RPMI7951 (cell line): ENCODE measurements around the gene MNT. TPM values are rescaled to one million over a fixed set of nuclear protein-coding genes. Genes with fewer than 3 reads are reported as not detected.
"Not testable (repeated sequence)": the region's sequence is repeated elsewhere in the genome, so short reads cannot be mapped to it uniquely, and the experiment has no call there.

Source experiments
- DNase-seq: peaks from one replicate; pipeline ENCODE4 v3.0.0-alpha.2; 2012; ENCODE audit warnings: low read depth
- total RNA-seq: library from RNA; depleted of rRNA; stranded (reverse); fragments of >200 nt; shearing (Covaris generic); gene quantifications from 2 replicates; pipeline ENCODE4 v1.2.3, GENCODE V29; 2014; rRNA removed

The MNT gene
- total RNA-seq = 2.4 and 2.7 TPM in 2 replicates

GRCh38 chr17:2400877-2401425, at the start of gene MNT:
Gene MNT (minus strand): TSS chr17:2401060. CDS start chr17:2400712, 348 bp downstream.
- DNase-seq = peak; percentile 90

- no peak for DNase-seq
Measured at GRCh38 chr17:2450016-2450650, 49.3 kb upstream of the MNT start.

- DNase-seq = no peak
Measured at GRCh38 chr17:2449486-2449885, 48.6 kb upstream of the MNT start.

GRCh38 chr17:2447479-2447878, 46.6 kb upstream of the MNT start:
- DNase-seq = not testable (repeated sequence)

GRCh38 chr17:2445638-2446037, 44.8 kb upstream of the MNT start:
- no peak for DNase-seq

- no peak for DNase-seq
Measured at GRCh38 chr17:2444382-2444781, 43.5 kb upstream of the MNT start.

- DNase-seq = no peak
Measured at GRCh38 chr17:2442166-2442565, 41.3 kb upstream of the MNT start.

GRCh38 chr17:2440930-2441329, 40.1 kb upstream of the MNT start:
- no peak for DNase-seq

- DNase-seq = peak; percentile 46
Measured at GRCh38 chr17:2439997-2440396, 39.1 kb upstream of the MNT start.

GRCh38 chr17:2438823-2439222, 38.0 kb upstream of the MNT start:
- peak; percentile 16 for DNase-seq

- DNase-seq = no peak
Measured at GRCh38 chr17:2436316-2436905, 35.6 kb upstream of the MNT start.

GRCh38 chr17:2435862-2436261, 35.0 kb upstream of the MNT start:
- DNase-seq = no peak

GRCh38 chr17:2435181-2435741, 34.4 kb upstream of the MNT start:
- no peak for DNase-seq

- no peak for DNase-seq
Measured at GRCh38 chr17:2433696-2434095, 32.8 kb upstream of the MNT start.

GRCh38 chr17:2427910-2428309, 27.1 kb upstream of the MNT start:
- DNase-seq = no peak

- no peak for DNase-seq
Measured at GRCh38 chr17:2427215-2427614, 26.4 kb upstream of the MNT start.

- no peak for DNase-seq
Measured at GRCh38 chr17:2423271-2423670, 22.4 kb upstream of the MNT start.

- no peak for DNase-seq
Measured at GRCh38 chr17:2421315-2422147, 20.7 kb upstream of the MNT start.

GRCh38 chr17:2420176-2420575, 19.3 kb upstream of the MNT start:
- DNase-seq = no peak

- DNase-seq = no peak
Measured at GRCh38 chr17:2419486-2419885, 18.6 kb upstream of the MNT start.

- DNase-seq = no peak
Measured at GRCh38 chr17:2418572-2418971, 17.7 kb upstream of the MNT start.

GRCh38 chr17:2416010-2416734, 15.3 kb upstream of the MNT start:
- peak; percentile 72 for DNase-seq
